GM18867 (cell line): ENCODE measurements around the gene SERINC1.

Experiments
- ATAC-seq: cut with Tn5 transposase; IDR thresholded peaks from one replicate; pipeline ENCODE4 v1.9.1; 2021; ENCODE audit warnings: mild to moderate bottlenecking, moderate library complexity; ENCODE audit not compliant: unreplicated experiment

SERINC1 gene

GRCh38 chr6:122394016-122394415 is 77.6 kb downstream of the SERINC1 start:
- ATAC-seq: no peak

- peak; percentile 71 for ATAC-seq
These were observed 78.2 kb downstream of the SERINC1 start for GRCh38 chr6:122393351-122393896.
